ENCODE data around the gene PPP1R1B. TPM values are rescaled to one million over a fixed set of nuclear protein-coding genes. Genes with fewer than 3 reads are reported as not detected.

Gene PPP1R1B
- total RNA-seq (2022; extraction: Qiagen RNA extraction; ENCODE audit: low read depth): 0.03 TPM in 1 of 5 replicates, not detected in the others

DNA sequence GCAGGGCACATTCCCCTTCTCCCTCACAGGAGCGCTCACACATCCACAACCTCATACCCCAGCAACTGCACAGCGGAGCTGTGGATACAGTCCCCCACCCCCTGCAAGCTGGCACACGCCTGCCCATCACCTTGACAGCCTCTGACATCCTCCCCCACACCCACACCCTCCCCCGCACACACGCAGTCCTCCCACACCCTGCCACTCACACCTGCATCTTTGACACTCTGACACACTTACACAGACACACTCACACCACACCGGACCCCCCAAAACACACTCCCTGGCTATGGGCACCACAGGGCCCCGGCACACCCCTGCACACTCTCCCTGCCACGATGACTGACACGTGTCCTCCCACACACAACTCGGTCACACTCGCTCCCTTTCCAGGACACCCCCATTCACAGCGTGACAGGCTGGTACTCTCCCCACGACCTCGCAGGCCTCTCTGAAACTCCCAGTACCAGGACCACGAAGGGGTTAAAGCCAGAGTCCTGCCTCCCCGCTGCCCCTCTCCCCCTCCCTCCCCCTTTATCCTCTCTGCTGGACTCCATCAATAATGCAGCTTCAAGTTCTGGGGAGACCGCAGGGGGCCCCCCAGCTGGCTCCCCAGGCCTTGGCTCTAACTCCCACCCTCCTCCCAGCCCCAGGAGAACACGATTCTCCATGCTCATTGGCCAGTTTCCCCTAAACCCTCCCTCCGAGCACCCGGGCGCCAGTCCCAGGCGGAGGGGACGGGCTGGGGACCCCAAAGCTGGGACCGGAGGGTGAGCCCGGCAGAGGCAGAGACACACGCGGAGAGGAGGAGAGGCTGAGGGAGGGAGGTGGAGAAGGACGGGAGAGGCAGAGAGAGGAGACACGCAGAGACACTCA lies at the start of gene PPP1R1B:
PPP1R1B (plus strand) TSS at position 782 of the 876 bp plus-strand sequence. CDS start 441 bp downstream, outside the sequence.

DNA sequence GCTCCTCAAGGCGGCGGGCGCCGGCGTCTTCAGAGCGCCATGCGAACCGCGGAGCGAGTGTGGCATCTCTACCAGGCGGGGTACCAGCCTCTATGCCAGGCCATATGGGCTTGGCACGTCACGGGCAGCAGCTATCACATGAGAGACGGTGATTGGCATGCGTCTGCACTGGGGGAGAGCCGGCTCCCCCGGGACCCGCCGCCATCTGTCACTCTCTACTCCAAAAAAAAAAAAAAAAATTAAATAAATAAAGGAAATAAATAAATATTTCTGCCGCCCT lies 19.0 kb upstream of the PPP1R1B start, which contains the start of gene NEUROD2:
NEUROD2 (minus strand) TSS at position 70 of the 280 bp plus-strand sequence. CDS start 1,321 bp downstream, outside the sequence.

DNA sequence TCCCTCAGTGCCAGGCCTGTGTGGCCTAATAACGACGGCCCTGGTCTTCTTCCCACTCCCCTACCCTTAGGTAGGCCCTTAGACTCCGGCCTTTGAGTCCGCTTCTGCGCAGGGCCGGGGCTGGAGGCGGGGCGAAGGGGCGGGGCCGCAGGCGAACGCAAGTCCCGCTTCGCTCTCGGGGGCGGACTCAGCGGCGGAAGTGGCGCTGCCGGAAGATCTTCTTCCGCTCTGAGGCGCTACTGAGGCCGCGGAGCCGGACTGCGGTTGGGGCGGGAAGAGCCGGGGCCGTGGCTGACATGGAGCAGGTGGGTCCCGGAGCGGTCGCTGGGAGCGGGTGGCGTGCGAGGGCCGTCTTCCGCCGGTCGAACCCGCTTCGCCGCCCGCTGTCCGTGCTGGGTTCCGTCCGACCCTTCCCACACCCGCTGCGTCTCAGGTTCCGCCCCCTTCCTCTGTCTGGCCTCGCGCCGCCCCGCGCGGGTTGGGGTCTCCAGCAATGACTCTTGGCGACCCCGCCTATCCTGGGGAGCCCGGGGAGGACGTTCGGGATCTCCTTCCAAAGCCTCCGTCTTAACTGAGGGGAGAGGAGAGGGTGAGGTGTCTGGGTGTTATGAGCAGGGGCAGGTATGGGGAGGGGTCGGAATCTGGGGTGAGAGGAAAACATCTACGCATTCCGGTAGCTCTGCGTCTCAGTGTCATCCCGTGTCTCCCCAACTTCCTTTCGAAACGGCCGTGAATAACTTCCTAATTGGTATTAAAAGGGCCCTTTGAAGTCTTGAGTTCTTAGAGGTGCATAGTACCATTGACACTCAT lies 10.4 kb downstream of the PPP1R1B start, which contains the start of gene STARD3:
STARD3 (plus strand) TSS at position 218 of the 810 bp plus-strand sequence. CDS start 16,388 bp downstream, outside the sequence.

DNA sequence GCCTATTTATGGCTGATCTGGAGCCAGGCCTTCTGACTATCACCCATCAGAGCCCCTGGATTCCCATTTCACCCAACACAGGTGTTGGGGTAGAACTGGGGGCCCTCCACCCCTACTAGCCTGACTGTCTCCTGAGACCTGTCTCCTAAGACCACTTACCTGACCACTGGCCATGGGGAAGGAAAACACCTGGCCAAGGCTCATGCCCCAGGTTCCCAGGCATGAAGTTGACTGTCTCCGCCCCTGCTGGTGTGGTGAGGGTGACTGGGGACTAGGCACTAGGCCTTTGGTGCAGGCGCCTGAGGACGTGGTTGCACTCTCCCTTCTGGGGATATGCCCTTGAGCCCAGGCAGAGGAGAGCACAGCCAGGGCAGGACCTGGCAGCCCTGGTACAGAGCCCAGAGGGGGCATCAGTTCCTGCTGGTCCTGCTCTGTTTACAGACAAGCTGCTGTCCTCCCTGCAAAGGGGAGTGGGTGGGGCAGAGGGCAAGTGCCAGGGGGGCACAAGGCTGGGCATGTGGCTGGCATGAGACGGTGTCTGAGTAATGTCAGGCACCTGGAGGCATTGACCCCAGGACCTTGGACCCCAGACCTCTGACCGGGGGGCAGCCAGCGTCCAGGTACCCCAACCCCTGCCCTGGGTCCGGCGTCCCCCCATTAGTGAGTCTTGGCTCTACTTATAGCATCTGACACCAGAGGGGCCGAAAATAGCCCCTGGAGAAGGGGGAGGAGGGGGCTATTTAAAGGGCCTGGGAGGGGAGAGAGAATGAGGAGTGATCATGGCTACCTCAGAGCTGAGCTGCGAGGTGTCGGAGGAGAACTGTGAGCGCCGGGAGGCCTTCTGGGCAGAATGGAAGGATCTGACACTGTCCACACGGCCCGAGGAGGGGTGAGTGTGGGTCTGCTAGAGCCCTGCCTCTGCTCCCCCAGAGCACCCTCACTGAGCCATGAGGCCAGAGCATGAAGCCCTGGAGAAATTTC lies 38.1 kb downstream of the PPP1R1B start, which contains the start of gene TCAP:
TCAP (plus strand) TSS at position 769 of the 981 bp plus-strand sequence; CDS start at position 780, 11 bp downstream.

DNA sequence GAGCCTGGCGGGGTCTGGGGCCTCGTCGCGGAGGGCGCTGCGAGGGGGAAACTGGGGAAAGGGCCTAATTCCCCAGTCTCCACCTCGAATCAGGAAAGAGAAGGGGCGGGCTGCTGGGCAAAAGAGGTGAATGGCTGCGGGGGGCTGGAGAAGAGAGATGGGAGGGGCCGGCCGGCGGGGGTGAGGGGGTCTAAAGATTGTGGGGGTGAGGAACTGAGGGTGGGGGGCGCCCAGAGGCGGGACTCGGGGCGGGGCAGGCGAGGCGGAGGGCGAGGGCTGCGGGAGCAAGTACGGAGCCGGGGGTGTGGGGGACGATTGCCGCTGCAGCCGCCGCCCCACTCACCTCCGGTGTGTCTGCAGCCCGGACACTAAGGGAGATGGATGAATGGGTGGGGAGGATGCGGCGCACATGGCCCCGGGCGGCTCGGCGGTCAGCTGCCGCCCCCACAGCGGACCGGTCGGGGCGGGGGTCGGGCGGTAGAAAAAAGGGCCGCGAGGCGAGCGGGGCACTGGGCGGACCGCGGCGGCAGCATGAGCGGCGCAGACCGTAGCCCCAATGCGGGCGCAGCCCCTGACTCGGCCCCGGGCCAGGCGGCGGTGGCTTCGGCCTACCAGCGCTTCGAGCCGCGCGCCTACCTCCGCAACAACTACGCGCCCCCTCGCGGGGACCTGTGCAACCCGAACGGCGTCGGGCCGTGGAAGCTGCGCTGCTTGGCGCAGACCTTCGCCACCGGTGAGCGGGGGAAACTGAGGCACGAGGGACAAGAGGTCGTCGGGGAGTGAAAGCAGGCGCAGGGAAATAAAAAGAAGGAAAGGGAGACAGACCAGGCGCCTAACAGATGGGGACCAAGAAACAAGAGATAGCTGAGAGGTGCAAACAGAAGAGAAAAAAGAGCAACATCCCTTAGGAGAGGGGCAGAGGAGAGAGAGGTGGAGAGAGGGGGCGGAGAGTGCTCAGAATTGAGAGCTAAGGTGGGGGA lies 41.5 kb downstream of the PPP1R1B start, which contains the start of gene PNMT:
PNMT (plus strand) TSS at position 509 of the 980 bp plus-strand sequence; CDS start at position 532, 23 bp downstream.

Other genes starting within 250 kb of the PPP1R1B start
- 7.5 to 9.4 TPM (median 8.7 TPM) in 5 replicates for gene FBXL20, start 225.3 kb upstream of the PPP1R1B start, total RNA-seq (2022; extraction: Qiagen RNA extraction; ENCODE audit: low read depth)
- gene MED1, start 175.7 kb upstream of the PPP1R1B start, total RNA-seq (2022; extraction: Qiagen RNA extraction; ENCODE audit: low read depth): 27.1 to 38.2 TPM (median 33.3 TPM) in 5 replicates
- 34.5 to 41.9 TPM (median 38.5 TPM) in 5 replicates for gene CDK12, start 165.5 kb upstream of the PPP1R1B start, total RNA-seq (2022; extraction: Qiagen RNA extraction; ENCODE audit: low read depth)
- 0.03 TPM in 1 of 5 replicates, not detected in the others for gene NEUROD2, start 19.0 kb upstream of the PPP1R1B start, total RNA-seq (2022; extraction: Qiagen RNA extraction; ENCODE audit: low read depth)
- 41.4 to 64.8 TPM (median 59.5 TPM) in 5 replicates for gene STARD3, start 10.2 kb downstream of the PPP1R1B start, total RNA-seq (2022; extraction: Qiagen RNA extraction; ENCODE audit: low read depth)
- gene TCAP, start 38.4 kb downstream of the PPP1R1B start, total RNA-seq (2022; extraction: Qiagen RNA extraction; ENCODE audit: low read depth): 0.64 to 1.7 TPM (median 1.1 TPM) in 5 replicates
- not detected in 5 replicates for gene PNMT, start 41.5 kb downstream of the PPP1R1B start, total RNA-seq (2022; extraction: Qiagen RNA extraction; ENCODE audit: low read depth)
- 6.7 to 8.9 TPM (median 7.8 TPM) in 5 replicates for gene PGAP3, start 61.1 kb downstream of the PPP1R1B start, total RNA-seq (2022; extraction: Qiagen RNA extraction; ENCODE audit: low read depth)
- 28.0 to 38.1 TPM (median 32.9 TPM) in 5 replicates for gene ERBB2, start 73.1 kb downstream of the PPP1R1B start, total RNA-seq (2022; extraction: Qiagen RNA extraction; ENCODE audit: low read depth)
- gene MIEN1, start 103.6 kb downstream of the PPP1R1B start, total RNA-seq (2022; extraction: Qiagen RNA extraction; ENCODE audit: low read depth): 89.4 to 104 TPM (median 92.7 TPM) in 5 replicates
- 4.1 to 7.6 TPM (median 6.6 TPM) in 5 replicates for gene GRB7, start 111.0 kb downstream of the PPP1R1B start, total RNA-seq (2022; extraction: Qiagen RNA extraction; ENCODE audit: low read depth)
- gene IKZF3, start 237.4 kb downstream of the PPP1R1B start, total RNA-seq (2022; extraction: Qiagen RNA extraction; ENCODE audit: low read depth): not detected in 5 replicates
- gene ZPBP2, start 241.2 kb downstream of the PPP1R1B start, total RNA-seq (2022; extraction: Qiagen RNA extraction; ENCODE audit: low read depth): not detected in 5 replicates

Measured in A549 treated with CpdA at 1 μM for 4 hours (cell line).